H1 (cell line): Measurements from ENCODE around the gene TSEN34. TPM values are rescaled to one million over a fixed set of nuclear protein-coding genes. Genes with fewer than 3 reads are reported as not detected.

Source experiments
- ATF2 ChIP-seq: IDR thresholded peaks from 2 replicates; pipeline ENCODE4 v1.6.1; 2012; ENCODE audit warnings: low read length, inconsistent platforms
- BACH1 ChIP-seq: IDR thresholded peaks from 2 replicates; pipeline ENCODE4 v1.6.1; 2012; ENCODE audit warnings: low read length, improper control_type of control experiment
- BCL11A ChIP-seq, 2 experiments: IDR thresholded peaks; one replicate each; pipeline ENCODE4 v1.6.1; 2011; ENCODE audit warnings: low read depth in 2 of 2, low read length in 2 of 2, mild to moderate bottlenecking in 2 of 2
- BRCA1 ChIP-seq: IDR thresholded peaks from 2 replicates; pipeline ENCODE4 v1.6.1; 2012; ENCODE audit warnings: low read depth, low read length, improper control_type of control experiment
- CBX5 ChIP-seq: fragments of 300-800, 300-1000 bp; sonication (generic); IDR thresholded peaks from 2 replicates; pipeline ENCODE4 v1.7.1; 2016; ENCODE audit warnings: antibody characterized with exemption, low read length, low read depth
- CBX8 ChIP-seq: fragments of 300-800, 300-1000 bp; sonication (generic); IDR thresholded peaks from 2 replicates; pipeline ENCODE4 v1.7.1; 2016; ENCODE audit warnings: low read depth, low read length, borderline replicate concordance
- CHD1 ChIP-seq: IDR thresholded peaks from 2 replicates; pipeline ENCODE4 v1.6.1; 2012; ENCODE audit warnings: low read depth, low read length, improper control_type of control experiment
- CHD2 ChIP-seq: IDR thresholded peaks from 2 replicates; pipeline ENCODE4 v1.6.1; 2012; ENCODE audit warnings: low read length, improper control_type of control experiment
- EP300 ChIP-seq, 2 experiments: IDR thresholded peaks; 1 replicate in 1 of 2; 2 replicates in 1 of 2; pipeline ENCODE4 v1.6.1; 2011 to 2012; ENCODE audit warnings: low read depth in 2 of 2, low read length in 2 of 2, mild to moderate bottlenecking in 2 of 2, borderline replicate concordance in 1 of 2, inconsistent platforms in 1 of 2, moderate library complexity in 1 of 2
- HDAC2 ChIP-seq, 2 experiments: fragments of 300-600 bp in 1 of 2; sonication (generic) in 1 of 2; IDR thresholded peaks; 2 replicates each; pipeline ENCODE4 v1.6.1; 2011 to 2012; ENCODE audit warnings: low read depth in 2 of 2, low read length in 2 of 2, mild to moderate bottlenecking in 2 of 2, moderate library complexity in 2 of 2, borderline replicate concordance in 1 of 2, inconsistent platforms in 1 of 2
- MAFK ChIP-seq: IDR thresholded peaks from 2 replicates; pipeline ENCODE4 v1.6.1; 2012; ENCODE audit warnings: low read depth, mild to moderate bottlenecking, improper control_type of control experiment, low read length
- PHF8 ChIP-seq: fragments of 200-600 bp; sonication (generic); conservative IDR thresholded peaks from 2 replicates; pipeline ENCODE4 v1.7.1; 2012; ENCODE audit warnings: low read depth, mild to moderate bottlenecking, inconsistent platforms, low read length, moderate library complexity
- POLR2A ChIP-seq, 2 experiments: IDR thresholded peaks; 1 replicate in 1 of 2; 2 replicates in 1 of 2; pipeline ENCODE4 v1.6.1; 2011; ENCODE audit warnings: low read depth in 2 of 2, low read length in 2 of 2, mild to moderate bottlenecking in 2 of 2; ENCODE audit errors: control extremely low read depth in 1 of 2
- RFX5 ChIP-seq: IDR thresholded peaks from 2 replicates; pipeline ENCODE4 v1.6.1; 2011; ENCODE audit warnings: low read depth, low read length, improper control_type of control experiment, borderline replicate concordance
- RXRA ChIP-seq: IDR thresholded peaks from 2 replicates; pipeline ENCODE4 v1.6.1; 2011; ENCODE audit warnings: low read depth, mild to moderate bottlenecking, low read length, moderate library complexity; ENCODE audit not compliant: insufficient read depth
- SIX5 ChIP-seq: IDR thresholded peaks from 2 replicates; pipeline ENCODE4 v1.6.1; 2011; ENCODE audit warnings: mild to moderate bottlenecking, low read depth, low read length
- SP2 ChIP-seq: IDR thresholded peaks from 2 replicates; pipeline ENCODE4 v1.6.1; 2012; ENCODE audit warnings: mild to moderate bottlenecking, low read length, inconsistent platforms
- SP4 ChIP-seq: IDR thresholded peaks from 2 replicates; pipeline ENCODE4 v1.6.1; 2012; ENCODE audit warnings: low read length, inconsistent platforms
- SRF ChIP-seq: IDR thresholded peaks from 2 replicates; pipeline ENCODE4 v1.6.1; 2011; ENCODE audit warnings: mild to moderate bottlenecking, low read depth, low read length, moderate library complexity
- YY1 ChIP-seq: IDR thresholded peaks from 2 replicates; pipeline ENCODE4 v1.6.1; 2011; ENCODE audit warnings: low read depth, mild to moderate bottlenecking, low read length
- polyA plus RNA-seq, 7 experiments: library from polyadenylated mRNA; depleted of rRNA in 3 of 7; stranded (reverse) in 5 of 7; unstranded in 2 of 7; fragments of >200 nt in 5 of 7; fragments of 200-250 nt in 2 of 7; gene quantifications; 1 replicate in 5 of 7; 2 replicates in 1 of 7; 4 replicates in 1 of 7; pipeline versions ENCODE4 v1.2.1 to v1.2.3, GENCODE V29; 2011 to 2013; ENCODE audit warnings: missing spikeins in 2 of 7, mixed read lengths in 2 of 7
- total RNA-seq: library from RNA; stranded (reverse); fragmentation: NEBNext Ultra II Directional; extraction: Animal tissue kit (Norgen Biotek cat#: 25700); gene quantifications from 2 replicates; pipeline ENCODE4 v1.2.1, GENCODE V29; 2021

TSEN34 gene
- total and polyA plus RNA-seq, 2 of the 8 experiments (the other 6 are each of a cell fraction or from before 2014, with no cell fraction given), result 22.5 to 52.3 TPM

GRCh38 chr19:54190503-54191010 is 551 bp upstream of the TSEN34 start (continued):
- no peak for TF ChIP-seq CBX5
- no peak for TF ChIP-seq CHD2
- no peak for TF ChIP-seq SP2
- TF ChIP-seq YY1, result no peak
- no peak for TF ChIP-seq HDAC2 (IDR thresholded peaks at IDR 0.05; ENCODE audit: borderline replicate concordance in 1 of 2, low read depth in 2 of 2, low read length in 2 of 2)
- no peak for TF ChIP-seq PHF8
- peak in 1 of 2 experiments; percentile 62; a peak in 2 of 3 replicates for TF ChIP-seq POLR2A (IDR thresholded peaks at IDR 0.05; ENCODE audit: control extremely low read depth in 1 of 2, low read depth in 2 of 2, low read length in 2 of 2)
- TF ChIP-seq SRF, result no peak
- no peak for TF ChIP-seq BACH1
- peak; percentile 8; the same call in 1 of the 2 replicates for TF ChIP-seq SP4
- TF ChIP-seq RXRA, result no peak
- TF ChIP-seq EP300 (IDR thresholded peaks at IDR 0.05; ENCODE audit: borderline replicate concordance in 1 of 2, low read depth in 2 of 2, low read length in 2 of 2), result no peak
- no peak for TF ChIP-seq CBX8
- TF ChIP-seq RFX5, result no peak
- TF ChIP-seq SIX5, result no peak
- no peak for TF ChIP-seq MAFK
- no peak for TF ChIP-seq BCL11A (IDR thresholded peaks at IDR 0.05; ENCODE audit: low read depth in 2 of 2, low read length in 2 of 2)
- no peak for TF ChIP-seq CHD1
- TF ChIP-seq ATF2, result no peak
- TF ChIP-seq BRCA1, result no peak
